ENCODE measurements around the gene CYGB.
"Not testable (repeated sequence)": the region's sequence is repeated elsewhere in the genome, so short reads cannot be mapped to it uniquely, and the experiment has no call there.

The CYGB gene

DNA sequence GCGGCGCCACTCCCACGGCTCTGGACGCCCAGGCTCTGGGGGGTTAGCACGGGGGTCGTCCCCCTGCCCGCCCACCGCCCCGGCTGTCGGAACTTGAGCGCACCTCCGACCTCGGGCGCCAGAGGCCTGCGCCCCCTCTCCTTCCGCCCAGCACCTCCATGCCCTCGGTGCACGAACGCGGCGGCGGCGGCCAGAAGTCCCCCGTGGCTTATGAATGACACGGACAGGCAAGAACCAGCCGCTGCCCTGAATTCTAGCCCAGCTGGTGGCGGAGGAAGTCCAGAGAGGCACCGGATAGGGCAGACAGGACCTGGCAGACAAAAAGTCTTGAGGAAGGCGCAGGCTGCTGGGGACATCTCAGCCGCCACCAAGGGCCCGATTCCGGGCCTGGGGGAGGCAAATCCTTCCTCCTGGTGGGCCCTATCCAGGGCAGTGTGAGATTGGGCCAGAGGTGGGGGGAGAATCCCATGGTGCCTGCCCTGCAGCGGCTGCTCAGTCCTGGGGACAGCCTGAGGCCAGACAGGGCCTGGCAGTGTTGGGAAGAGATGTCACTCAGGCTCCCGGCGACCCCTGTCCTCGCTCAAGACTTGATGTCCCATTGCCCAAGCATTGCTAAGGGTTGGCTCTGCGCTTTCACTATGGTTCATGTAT is 897 bp upstream of the CYGB start:
- no peak for DNase-seq
- no peak for ATAC-seq

GRCh38 chr17:76537288-76537577 is 276 bp downstream of the CYGB start:
- no peak for DNase-seq

DNA sequence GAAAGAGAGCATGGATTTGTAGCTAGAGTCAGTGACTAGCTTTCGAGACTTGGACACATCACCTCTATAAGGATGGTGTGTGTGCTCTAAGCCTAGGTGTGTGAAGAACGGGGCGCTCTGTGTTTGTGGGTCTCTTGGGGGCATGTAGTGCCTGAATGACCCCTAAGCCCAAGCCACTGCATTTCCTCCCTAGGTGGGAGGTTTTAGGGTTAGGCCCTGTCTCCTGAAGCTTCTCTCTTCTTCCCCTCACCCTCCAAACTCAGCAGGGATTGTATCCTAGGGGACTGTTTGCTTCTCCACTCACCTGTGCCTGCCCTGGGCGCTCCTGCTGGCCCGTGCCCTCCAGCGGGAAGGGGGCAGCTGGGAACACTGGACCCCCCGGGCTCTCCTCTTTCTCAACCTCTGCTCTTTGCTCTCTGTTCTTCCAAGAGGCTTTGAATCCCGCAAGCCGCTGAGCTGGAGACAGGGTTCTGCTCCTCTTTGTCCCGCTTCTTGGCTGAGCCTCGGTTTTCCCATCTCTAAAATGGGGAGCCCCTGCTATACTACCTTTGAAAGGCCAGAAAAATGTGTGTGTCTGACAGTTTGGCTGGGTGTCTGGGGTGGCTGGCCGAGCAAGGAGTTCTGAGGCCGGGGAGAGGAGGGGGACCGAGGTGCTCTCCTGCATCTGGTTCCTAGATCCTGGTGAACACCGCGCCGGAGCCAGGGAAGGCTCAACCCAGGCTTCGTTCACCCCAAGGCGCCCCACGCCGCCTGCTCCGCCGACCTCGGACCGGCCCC is 810 bp downstream of the CYGB start:
- DNase-seq = no peak
- ATAC-seq = no peak

More at GRCh38 chr17:76537288-76537577, 276 bp downstream of the CYGB start:
- ATAC-seq = no peak

DNA sequence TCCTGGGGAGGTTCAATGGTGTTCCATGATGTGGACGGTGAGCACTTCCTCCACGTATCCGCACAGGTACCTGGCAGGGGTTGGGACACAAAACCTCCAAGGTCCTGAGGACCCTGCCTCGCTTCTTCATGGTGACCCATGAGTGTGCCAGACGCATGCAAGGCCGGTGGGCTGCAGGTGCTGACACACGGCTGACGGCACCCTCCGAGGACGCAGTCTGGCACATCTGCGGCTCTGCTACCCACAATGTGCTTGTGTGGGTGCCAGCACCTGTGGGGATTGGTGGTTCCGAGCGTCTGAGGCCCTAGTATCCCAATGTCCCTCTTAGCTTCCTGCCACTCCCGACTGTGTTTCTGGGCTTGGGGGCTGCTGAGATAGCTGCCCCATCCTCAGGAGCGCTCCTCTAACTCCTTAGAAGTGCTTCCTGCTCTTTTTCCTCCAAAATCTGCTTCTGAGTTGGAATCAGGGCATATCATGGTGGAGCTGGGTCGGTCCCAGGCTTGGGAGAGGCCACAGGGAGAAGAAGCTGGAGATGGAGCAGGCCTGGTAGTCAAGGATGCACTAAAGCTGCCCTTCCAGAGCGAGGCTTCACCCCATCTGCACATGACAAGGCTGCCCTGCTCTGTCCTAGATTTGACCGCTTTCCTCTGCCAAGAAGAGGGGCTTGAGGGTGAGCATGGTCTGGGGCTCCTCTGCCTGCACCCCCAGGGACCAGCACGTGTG is 1.6 kb downstream of the CYGB start:
- ATAC-seq = no peak
- DNase-seq = no peak

DNA sequence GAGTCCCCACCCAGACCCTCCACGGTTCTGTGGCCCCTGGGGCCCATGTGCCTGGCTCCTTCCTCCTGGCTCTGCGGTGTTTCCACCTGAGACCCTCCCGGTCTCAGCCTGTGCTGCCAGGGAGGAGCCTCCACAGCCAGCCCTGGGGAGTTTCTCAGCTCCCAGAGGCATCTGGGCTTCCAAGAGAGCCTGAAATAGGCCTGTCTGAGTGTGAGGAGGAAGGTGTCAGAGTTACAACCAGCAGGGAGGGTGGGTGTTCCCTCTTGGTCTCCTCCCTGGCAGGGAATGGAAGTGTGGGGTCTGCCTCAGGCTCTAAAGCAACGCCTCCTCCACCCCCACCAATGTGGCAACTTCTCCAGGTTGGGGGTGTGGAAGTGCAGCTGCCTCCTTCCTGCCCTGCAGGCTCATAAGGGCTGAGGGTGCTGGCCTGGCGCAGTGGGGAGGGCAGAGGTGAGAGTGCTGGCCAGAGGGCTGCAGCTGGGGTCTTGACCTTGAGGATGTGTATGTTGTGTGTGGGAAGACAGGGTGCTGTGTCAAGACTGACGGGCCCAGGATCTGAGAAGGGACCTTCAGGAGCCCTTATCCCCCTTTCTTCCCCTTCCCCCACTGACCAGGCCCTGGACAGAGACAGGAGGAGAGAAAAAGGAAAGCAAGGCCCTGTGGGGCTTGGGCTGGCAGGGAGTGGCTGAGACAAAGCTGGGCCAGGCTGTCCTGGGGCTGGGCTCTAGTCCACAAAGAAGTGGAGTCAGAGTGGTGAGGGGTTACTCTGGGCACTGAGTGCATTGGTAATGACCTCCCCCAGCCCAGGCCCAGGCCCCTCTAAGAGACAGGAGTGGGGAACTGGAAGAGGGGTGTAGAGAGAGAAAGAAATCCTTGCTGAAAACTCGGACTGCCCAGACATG is 2.4 kb downstream of the CYGB start:
- ATAC-seq (no peak), DNase-seq (no peak)

DNA sequence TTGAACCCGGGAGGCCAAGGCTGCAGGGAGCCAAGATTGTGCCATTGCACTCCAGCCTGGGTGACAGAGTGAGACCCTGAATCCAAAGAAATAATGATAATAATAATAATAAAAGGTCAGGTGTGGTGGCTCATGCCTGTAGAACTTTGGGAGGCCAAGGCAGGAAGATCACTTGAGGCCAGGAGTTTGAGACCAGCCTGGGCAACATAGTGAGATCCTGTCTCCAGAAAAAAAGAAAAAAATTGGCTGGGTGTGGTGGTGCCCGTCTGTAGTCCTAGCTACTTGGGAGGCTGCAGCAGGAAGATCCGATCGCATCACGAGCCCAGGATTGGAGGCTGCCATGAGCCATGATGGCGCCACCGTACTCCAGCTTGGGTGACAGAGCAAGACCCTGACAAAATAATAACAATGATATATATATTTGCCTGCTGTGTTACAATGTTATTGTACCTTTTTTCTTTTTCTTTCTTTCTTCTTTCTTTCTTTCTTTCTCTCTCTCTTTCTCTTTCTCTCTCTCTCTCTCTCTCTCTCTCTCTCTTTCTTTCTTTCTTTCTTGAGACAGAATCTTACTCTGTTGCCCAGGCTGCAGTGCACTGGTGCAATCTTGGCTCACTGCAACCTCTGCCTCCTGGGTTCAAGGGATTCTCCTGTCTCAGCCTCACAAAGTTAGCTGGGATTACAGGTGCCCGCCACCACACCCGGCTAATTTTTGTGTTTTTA is 3.7 kb downstream of the CYGB start:
- DNase-seq, ATAC-seq: not testable (repeated sequence)

GRCh38 chr17:76532072-76532651 is 5.3 kb downstream of the CYGB start:
- no peak for ATAC-seq

GRCh38 chr17:76531486-76532038 is 5.9 kb downstream of the CYGB start:
- ATAC-seq = no peak
- DNase-seq = no peak

More at GRCh38 chr17:76532072-76532651, 5.3 kb downstream of the CYGB start:
- no peak for DNase-seq

- no peak for ATAC-seq
- no peak for DNase-seq
Measured at GRCh38 chr17:76530811-76531485, 6.6 kb downstream of the CYGB start.

GRCh38 chr17:76530095-76530723 is 7.3 kb downstream of the CYGB start:
- ATAC-seq (no peak), DNase-seq (no peak)

- no peak for ATAC-seq
- DNase-seq = no peak
Measured at GRCh38 chr17:76529224-76530094, 8.1 kb downstream of the CYGB start.

- ATAC-seq = no peak
- peak; percentile 27 for DNase-seq
Measured at GRCh38 chr17:76528528-76529223, 8.8 kb downstream of the CYGB start.

- ATAC-seq = peak; percentile 11
- DNase-seq = peak; percentile 35
Measured at GRCh38 chr17:76528156-76528527, 9.4 kb downstream of the CYGB start.

DNA sequence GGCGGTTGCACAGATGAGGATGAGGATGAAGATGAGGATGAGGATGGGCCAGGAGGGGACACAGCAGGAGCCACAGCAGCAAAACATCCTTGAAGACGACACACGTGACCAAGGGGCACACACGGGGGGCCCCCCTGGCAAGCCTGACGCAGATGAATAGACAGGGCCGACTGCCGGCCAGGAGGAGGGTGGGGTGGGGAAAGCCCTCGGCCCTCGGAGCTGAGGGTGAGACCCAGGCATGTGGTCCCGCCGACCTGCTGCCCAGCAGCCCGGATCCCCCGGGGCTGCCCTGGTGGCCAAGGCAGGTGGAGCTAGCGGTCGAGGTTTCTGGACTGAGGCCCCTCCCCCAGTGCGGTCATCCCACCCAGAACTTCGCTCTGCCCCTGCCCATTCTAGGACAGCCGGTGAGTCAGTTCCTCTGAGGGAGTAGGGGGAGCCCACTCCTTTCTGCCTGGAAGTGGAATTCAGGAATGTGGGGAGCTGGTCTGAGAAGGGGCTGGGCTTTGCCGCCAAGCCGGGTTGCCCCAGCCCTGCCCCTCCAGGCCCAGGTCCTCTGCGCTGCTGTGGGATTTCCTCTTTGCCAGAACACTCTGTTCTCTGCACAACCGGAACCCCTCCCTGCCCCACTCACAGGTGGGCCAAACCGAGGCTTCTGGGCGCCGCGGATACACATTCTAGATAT is 9.9 kb downstream of the CYGB start:
- DNase-seq = peak; percentile 53
- ATAC-seq = peak; percentile 41

- not testable (repeated sequence) for DNase-seq, ATAC-seq
Measured at GRCh38 chr17:76527016-76527415, 10.5 kb downstream of the CYGB start.

GRCh38 chr17:76525513-76525833 is 12.0 kb downstream of the CYGB start:
- DNase-seq, ATAC-seq: not testable (repeated sequence)
